GM18858 (cell line): ENCODE data around the gene RETN.
"Not testable (repeated sequence)": the region's sequence is repeated elsewhere in the genome, so short reads cannot be mapped to it uniquely, and the experiment has no call there.

Experiments
- ATAC-seq: cut with Tn5 transposase; IDR thresholded peaks from one replicate; pipeline ENCODE4 v1.9.1; 2021; ENCODE audit not compliant: unreplicated experiment

Gene RETN

DNA sequence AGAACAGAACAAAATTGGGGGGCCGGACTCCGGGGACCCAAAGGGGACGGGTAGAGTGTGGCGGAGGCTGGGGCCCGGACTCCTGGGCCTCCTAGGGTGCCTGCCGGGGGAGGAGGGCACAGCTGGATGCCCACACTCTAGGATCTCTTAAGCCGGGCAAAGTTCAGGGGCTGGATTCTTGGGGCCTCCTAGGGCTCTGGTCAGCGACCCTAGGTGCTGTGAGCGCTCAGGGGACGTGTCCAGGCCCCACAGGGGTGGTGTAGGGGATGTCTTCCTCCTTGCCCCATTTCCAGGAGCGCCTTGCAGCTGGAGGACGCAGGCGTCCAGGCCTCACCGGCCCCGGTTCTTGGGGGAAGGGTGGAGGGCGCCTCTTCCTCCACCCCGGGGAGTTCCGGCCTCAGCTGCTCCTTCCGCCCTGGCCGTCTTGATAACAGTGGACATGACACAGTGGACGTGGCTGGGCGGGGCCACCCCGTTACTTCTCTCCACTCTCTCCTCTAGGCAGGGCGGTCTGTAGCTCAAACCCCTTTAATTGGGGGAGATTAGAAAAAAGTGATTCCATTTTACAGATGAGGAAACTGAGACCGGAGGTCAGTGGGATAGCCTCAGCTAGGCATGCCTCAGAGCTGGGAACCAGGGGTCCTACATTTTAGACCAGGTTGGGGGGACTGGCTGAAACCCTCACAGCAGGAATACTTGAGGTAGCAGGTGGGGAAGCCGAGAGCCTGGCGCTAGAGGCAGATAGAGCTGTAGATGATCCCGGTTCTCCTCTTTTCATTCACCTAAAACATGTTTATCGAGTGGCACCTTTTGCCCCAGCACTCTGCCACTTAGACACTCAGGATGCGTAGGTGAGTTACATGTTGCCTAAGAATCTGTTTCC is 31.2 kb upstream of the RETN start:
- no peak for ATAC-seq

DNA sequence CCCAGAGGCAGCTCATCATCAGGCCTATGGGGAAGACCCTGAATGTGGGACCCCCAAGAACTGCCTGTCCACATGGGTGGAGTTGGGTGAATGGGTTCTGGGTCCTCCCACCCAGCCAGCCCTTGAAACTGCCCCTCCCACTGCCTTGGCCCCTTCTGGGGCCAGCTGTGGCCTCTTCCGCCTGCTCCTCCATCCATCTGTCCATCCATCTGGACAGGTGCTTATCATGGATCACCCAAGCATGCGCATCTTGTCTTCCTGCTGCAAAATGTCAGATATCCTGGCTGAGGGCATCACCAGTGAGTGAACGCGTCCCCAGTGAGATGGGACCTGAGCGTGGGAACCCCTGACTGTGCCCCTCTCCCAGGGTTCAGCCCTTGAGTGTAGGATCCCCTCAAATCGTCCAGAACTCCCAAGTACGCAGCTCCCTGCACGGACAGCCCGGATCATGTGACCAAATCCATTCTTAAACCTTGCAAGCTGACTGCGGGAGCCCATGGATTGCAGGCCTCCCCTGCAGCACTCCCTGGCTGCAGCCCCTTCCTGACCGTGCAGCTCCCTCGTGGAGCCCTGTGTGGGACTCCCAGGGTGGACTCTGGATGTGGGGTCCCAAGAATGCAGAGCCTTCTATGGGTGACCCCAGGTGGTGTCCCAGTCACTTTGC is 29.9 kb upstream of the RETN start:
- no peak for ATAC-seq

DNA sequence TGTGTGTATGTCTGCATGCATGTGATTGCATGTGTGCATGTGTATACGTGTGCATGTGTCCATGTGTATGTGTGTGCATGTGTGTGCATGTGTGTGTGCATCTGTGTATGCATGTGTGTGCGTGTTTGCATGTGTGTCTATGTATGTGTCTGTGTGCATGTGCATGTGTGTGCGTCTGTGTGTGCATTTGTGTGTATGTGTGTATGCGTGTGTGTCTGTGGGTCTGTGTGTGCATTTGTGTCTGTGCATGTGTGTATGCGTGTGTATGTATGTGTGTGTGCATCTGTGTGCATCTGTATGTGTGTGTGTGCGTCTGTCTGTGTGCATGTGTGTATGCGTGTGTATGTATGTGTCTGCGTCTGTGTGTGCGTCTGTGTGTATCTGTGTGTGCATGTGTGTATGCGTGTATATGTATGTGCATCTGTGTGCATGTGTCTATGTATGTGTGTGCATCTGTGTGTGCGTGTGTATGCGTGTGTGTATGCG is 28.9 kb upstream of the RETN start:
- no peak for ATAC-seq

DNA sequence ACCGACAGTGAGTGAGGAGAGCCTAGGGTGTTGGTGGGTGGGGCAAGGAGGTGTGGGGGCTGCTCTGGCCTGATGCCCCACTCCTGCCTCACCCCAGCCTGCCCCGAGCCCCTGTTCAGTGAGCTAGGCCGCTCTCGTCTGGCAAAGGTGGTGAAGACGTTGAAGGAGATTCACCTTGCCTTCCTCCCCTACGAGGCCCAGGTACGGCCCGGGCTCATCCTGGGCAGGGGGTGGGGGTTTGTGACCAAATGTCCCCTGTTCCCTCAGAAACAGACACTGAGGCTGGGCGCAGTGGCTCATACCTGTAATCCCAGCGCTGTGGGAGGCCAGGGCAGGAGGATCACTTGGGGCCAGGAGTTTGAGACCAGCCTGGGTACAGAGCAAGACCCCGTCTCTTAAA is 28.0 kb upstream of the RETN start:
- no peak for ATAC-seq

DNA sequence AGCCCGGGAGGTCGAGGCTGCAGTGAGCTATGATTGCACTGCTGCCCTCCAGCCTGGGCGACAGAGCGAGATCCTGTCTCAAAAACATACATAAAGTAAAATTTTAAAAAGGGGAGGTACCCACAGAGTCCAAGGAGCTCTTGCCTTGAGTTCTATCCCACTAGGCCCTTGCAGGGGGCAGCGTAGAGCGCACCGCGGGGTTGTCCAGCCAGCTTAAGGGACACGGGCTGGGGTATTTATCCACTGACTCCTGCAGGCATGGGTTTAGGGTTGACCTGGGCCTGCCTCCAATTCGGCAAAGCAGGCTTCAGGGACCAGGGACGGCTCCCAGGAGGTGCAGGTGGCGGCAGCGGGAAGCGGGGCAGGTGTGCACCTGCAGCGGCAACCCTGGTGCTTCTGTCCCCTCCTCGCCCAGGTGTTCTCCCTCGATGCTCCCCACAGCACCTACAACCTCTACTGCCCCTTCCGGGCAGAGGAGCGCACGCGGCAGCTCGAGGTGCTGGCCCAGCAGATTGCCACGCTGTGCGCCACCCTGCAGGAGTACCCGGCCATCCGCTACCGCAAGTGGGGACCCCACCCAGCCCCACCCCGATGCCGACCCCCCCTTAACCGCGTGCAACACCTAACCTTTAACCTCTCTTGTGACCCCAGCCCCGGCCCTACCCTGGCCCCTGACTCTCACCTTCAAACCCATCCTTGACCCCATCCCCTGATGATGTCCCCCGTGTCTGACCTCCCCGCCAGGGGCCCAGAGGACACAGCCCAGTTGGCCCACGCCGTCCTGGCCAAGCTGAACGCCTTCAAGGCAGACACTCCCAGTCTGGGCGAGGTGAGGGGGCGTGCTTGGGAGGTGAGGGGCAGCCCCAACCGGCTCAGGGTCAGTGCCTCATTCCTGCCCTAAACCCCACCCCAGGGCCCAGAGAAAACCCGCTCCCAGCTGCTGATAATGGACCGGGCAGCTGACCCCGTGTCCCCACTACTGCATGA is 27.3 kb upstream of the RETN start:
- no peak for ATAC-seq

DNA sequence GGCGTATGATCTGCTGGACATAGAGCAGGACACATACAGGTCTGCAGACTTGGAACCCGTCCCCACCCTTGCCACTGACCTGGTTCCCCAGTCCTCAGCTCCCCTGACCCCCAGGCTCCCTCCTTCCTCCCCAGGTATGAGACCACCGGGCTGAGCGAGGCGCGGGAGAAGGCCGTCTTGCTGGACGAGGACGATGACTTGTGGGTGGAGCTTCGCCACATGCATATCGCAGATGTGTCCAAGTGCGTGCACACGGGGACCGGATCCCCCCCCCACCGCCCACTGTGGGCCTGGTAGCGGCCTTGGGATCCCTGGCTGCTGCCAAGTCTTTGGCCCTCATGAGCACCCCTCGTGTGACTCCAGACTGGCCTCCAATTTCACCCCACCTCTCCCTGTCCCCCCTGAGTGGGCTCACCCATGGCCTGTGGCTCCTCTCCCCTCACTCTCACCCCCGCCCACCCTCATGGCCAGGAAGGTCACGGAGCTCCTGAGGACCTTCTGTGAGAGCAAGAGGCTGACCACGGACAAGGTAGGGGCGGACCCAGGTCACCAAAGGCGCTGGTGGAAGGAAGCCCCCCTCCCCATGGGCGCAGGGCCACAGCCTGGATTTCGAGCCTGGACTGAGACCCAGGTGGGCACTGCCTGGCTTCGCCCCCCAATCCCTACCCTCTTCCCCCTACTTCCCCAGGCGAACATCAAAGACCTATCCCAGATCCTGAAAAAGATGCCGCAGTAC is 26.4 kb upstream of the RETN start:
- ATAC-seq = no peak

DNA sequence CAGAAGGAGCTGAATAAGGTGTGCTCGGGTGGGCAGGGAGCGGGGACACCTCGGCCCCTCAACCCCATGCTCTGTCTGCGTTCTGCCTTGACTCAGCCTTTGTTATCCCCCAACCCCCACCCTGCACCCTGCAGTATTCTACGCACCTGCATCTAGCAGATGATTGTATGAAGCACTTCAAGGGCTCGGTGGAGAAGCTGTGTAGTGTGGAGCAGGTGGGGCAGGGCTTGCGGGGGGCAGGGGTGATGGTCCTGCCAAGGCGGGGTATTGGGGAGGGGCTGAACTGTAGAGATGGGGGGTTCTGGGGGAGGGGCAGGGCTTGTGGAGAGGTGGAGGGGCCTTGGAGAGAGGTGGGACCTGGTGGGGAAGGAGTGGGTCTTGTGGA is 25.8 kb upstream of the RETN start:
- ATAC-seq = no peak

DNA sequence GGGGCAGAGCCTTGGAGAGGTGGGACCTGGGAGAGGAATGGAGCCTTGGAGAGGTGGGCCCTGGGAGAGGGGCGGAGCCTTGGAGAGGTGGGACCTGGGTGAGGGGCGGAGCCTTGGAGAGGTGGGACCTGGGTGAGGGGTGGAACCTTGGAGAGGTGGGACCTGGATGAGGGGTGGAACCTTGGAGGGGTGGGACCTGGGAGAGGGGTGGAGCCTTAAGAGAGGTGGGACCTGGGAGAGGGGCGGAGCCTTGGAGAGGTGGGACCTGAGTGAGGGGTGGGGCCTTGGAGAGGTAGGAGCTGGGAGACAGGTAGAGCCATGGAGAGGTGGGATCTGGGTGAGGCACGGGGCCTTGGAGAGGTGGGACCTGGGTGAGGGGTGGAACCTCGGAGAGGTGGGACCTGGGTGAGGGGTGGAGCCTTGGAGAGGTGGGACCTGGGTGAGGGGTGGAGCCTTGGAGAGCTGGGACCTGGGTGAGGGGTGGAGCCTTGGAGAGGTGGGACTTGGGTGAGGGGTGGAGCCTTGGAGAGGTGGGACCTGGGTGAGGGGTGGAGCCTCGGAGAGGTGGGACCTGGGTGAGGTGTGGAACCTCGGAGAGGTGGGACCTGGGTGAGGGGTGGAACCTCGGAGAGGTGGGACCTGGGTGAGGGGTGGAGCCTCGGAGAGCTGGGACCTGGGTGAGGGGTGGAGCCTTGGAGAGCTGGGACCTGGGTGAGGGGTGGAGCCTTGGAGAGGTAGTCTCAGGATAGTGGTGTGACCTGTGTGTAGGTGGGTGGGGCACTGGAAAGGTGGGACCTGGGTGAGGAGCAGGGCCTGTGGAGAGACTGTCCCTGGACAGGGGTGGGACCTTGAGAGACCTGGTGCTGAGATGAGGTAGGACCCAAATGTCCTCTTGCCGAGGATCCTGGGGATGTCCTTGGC is 25.0 kb upstream of the RETN start:
- ATAC-seq = not testable (repeated sequence)

DNA sequence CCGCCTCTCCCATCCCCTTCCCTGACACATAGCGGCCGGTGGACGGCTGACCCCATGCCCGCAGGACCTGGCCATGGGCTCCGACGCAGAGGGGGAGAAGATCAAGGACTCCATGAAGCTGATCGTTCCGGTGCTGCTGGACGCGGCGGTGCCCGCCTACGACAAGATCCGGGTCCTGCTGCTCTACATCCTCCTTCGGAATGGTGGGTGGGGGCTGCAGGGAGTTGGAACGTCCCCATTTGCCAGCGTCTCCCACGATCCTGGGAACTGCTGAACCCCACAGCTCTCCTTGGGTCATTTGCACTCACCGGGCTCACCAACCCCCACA is 24.3 kb upstream of the RETN start:
- ATAC-seq = no peak

DNA sequence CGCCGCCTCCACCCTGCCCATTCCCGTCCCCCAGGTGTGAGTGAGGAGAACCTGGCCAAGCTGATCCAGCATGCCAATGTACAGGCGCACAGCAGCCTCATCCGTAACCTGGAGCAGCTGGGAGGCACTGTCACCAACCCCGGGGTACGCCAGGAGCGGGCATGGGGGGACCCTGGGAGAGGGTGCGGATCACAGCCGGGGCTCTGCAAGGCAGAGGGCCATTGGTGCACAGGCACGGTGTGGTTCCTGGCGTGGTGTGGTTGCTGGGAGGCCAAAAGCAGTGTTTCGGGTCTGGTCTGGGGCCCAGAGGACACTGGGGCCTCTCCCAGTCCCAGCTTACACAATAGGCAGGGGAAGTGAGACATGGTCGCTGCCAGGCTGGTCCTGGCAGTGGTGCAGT is 23.7 kb upstream of the RETN start:
- no peak for ATAC-seq

DNA sequence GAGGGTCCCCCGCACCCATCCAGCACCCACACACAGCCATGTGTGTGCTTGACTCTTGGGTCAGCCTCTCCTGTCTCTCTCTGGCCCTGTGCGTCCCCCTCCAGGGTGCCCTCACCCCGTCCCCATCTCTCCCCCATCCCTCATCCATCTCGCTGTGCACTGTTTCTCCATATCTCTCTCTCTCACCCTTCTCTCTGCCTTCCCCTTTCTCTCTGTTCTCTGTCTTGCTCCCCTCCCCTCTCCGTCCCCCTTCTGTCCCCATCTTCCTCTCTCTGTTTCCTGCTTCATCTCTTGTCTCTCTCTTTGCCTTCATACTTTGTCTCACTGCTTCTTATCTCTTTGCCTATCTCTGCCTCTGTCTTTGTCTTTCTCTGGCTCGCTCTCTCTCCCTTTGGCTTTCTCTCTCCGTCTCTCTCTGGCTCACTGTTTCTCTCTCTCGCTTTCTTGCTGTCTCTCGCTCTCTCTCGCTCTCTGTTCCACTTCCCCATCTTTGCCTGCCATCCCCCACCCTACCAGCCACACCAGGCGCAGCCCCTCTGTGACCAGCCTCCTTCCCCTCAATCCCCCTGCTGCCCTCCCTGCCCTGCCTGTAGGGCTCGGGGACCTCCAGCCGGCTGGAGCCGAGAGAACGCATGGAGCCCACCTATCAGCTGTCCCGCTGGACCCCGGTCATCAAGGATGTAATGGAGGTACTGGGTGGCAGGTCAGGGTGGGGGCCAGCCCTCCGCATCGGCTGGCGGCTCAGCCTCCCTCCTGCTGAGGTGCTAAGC is 23.0 kb upstream of the RETN start:
- ATAC-seq = no peak

DNA sequence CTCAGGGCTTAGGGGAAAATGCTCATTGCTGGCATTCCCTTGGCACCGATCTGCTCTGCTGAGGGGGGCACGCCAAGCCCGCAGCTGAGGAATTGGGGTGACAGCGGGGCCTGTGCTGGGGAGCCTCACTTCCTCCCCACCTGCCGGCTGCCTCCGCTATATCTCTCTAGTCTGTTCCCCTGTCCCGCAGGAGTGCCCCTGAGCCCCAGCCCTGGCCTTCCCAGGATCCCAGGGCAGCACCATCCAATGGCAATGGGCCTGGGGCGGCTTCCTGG is 22.5 kb upstream of the RETN start:
- ATAC-seq = no peak

DNA sequence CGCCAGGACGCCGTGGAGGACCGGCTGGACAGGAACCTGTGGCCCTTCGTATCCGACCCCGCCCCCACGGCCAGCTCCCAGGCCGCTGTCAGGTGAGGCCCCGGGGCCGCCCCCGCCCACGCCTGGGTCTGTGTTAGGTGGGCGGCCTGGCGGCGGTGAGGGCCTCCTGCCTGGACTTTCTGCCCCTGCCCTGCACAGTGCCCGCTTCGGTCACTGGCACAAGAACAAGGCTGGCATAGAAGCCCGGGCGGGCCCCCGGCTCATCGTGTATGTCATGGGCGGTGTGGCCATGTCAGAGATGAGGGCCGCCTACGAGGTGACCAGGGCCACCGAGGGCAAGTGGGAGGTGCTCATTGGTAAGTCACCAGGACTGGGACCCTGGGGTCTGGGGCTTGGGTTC is 21.7 kb upstream of the RETN start:
- no peak for ATAC-seq

DNA sequence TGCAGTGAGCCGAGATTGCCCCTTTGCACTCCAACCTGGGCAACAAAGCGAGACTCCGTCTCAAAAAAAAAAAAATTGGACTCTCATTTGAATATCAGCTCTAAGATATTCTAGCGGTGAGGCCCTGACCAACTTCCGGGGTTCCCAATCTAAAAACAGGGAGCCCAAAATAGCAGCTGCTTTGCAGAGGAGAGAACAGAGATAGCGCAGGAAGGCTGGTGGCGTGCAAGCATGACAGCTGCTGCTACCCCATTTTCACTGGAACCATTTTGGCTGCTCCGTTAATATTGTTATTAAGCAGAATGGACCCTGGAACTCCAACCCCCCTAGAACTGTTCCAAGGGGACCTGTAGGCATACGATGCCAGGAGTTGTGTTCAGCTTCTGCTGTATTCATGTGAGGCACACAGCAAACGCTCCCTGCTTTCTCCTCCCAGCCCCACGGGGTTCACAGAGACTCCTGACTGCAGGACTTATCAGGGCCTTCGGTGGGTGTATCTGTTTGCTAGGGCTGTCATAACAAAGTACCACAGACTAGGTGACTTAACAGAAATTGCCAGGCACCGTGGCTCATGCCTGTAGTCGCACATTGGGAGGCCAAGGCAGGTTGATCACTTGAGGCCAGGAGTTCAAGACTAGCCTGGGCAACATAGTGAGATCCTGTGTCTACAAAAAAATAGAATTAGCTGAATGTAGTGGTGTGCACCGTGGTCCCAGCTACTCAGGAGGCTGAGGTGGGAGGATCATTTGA is 20.4 kb upstream of the RETN start:
- no peak for ATAC-seq

DNA sequence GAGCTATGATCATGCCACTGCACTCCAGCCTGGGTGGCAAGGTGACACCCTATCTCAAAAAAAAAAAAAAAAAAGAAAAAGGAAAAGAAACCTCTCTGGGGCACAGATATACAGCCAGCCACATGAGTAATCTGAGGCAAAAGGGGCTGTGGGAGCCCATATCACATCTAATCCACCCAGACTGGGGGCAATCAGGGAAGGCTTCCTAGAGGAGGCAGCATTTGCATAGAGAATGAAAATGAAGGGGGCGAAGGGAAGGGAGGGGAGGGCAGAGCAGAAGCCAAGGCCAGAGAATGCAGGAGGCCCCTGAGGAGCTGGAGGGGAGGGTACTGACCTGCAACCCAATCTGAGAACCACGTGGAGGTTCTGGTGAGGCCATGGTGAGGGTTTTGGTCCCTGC is 18.7 kb upstream of the RETN start:
- no peak for ATAC-seq

DNA sequence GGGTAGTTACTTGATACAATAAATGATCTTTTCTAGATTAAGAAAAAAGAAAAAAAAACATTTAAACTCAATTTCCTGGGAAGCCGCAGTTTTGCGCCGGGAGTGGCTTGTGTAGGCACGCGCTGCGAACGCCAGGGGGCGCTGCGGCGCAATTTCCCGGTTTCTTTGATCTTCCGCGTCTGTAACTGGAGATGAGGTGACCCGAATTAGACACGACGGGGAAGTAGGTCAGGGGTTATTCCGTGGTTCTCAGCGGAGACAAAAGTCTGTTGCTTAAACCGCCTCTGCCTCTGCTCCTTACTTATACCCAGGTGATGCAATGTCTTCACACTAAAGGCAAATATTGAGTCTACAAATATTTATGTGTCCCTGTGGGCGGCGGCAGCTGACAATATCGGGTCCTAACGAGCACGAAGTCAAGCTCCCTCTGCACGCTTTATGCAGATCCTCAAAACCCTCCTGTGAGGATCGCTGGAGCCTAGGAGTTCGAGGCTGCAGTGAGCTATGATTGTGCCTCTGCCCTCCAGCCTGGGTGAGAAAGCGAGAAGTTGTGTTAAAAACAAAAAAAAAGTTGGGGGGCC is 16.7 kb upstream of the RETN start:
- no peak for ATAC-seq

DNA sequence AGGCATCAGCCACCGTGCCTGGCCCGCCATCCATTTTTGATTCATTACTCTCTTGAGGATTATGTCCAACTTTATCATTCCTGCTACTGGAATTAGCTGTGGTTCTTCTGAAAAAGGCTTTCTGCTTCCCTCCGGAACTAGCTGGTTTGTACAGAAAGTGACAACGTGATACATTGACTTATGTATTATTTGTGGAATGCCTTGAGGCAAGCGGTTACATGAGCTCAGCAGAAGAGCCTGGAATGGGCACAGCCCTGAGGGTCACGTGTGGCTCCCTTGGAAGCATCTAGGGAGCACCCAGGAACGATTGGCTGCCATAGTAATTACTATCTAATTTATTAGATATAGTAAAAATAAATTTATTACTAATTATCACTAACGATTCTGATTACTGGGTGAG is 14.4 kb upstream of the RETN start:
- no peak for ATAC-seq

DNA sequence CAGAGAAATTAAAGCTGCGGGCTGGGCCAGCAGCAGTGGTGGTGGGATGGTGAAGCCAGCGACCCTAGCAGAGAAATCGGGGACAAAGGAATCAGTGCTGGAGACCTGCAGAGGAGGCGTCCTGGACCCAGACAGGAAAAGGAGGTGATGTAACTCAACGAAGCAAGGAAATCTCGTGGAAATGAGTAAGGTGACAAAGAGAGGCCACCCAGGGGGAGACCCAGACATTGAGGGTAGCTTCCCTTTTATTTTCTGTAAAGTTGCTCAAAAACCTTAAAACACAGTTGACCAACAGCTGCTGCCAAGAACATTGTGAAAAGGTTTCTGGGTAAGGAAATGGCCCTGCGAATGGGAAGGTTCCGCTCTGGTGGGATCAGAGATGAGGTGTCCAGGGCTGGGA is 13.3 kb upstream of the RETN start:
- no peak for ATAC-seq
